ENCODE measurements around the gene CKLF. TPM values are rescaled to one million over a fixed set of nuclear protein-coding genes. Genes with fewer than 3 reads are reported as not detected.

Gene CKLF
- total RNA-seq, 1 experiment from 2014 or later, result 77.1 TPM

DNA sequence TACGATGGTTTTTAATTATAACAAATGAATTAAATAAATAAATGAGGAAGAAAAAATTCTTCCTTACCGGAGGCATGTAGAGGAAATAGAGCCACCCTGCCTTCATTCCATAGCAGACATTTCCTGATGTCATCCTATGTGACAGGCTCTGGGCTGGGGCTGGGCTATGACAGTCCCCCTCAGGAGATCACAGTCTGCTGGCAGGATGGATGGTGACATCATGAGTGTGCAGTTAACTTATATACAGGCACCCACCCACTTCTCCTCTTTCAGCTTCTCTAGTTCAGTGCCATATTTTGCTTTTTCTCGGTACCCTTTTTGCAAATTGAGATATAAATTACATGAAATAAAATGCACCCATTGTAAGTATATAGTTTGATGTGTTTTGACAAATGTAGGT lies 45.7 kb downstream of the CKLF start:
- no peak for TF ChIP-seq EZH2 (IDR thresholded peaks at IDR 0.05; ENCODE audit: low read depth)
- TF ChIP-seq, protein P1, sequence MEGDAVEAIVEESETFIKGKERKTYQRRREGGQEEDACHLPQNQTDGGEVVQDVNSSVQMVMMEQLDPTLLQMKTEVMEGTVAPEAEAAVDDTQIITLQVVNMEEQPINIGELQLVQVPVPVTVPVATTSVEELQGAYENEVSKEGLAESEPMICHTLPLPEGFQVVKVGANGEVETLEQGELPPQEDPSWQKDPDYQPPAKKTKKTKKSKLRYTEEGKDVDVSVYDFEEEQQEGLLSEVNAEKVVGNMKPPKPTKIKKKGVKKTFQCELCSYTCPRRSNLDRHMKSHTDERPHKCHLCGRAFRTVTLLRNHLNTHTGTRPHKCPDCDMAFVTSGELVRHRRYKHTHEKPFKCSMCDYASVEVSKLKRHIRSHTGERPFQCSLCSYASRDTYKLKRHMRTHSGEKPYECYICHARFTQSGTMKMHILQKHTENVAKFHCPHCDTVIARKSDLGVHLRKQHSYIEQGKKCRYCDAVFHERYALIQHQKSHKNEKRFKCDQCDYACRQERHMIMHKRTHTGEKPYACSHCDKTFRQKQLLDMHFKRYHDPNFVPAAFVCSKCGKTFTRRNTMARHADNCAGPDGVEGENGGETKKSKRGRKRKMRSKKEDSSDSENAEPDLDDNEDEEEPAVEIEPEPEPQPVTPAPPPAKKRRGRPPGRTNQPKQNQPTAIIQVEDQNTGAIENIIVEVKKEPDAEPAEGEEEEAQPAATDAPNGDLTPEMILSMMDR (conservative IDR thresholded peaks at IDR 0.05), result no peak
- H3K9me2 ChIP-seq (ENCODE audit: insufficient read depth), result no peaks in the 10 kb centered on the region
- H3K4me1 ChIP-seq (replicated peaks; ENCODE audit: insufficient read depth), result no peaks in the 10 kb centered on the region
- no peak overlapping the region for H2AFZ ChIP-seq
- no peak overlapping the region for H3K4me2 ChIP-seq
- ChIA-PET CTCF (no interaction called here), POLR2A (ENCODE audit: unreplicated experiment) (no interaction called here)
- BruUV-seq (replicated peaks), result no TSS peak
- no peaks in the 10 kb centered on the region for H3K36me3 ChIP-seq (ENCODE audit: low read depth)
- no peaks in the 10 kb centered on the region for H3F3A ChIP-seq (ENCODE audit: insufficient read depth, low read depth)
- intact Hi-C loops (cut with micrococcal nuclease; ENCODE audit: unreplicated experiment), result no loop called here
- no peaks in the 10 kb centered on the region for H4K20me1 ChIP-seq (ENCODE audit: insufficient read depth)
- DNase-seq, result no peak
- no peaks in the 10 kb centered on the region for H3K27me3 ChIP-seq (ENCODE audit: insufficient read depth, low read depth)
- H3K27ac ChIP-seq, result no peak overlapping the region
- no peaks in the 10 kb centered on the region for H3K79me2 ChIP-seq (ENCODE audit: low read depth)
- no peak overlapping the region for H3K4me3 ChIP-seq
- no peaks in the 10 kb centered on the region for H3K9me3 ChIP-seq (ENCODE audit: insufficient read depth, low read depth)

DNA sequence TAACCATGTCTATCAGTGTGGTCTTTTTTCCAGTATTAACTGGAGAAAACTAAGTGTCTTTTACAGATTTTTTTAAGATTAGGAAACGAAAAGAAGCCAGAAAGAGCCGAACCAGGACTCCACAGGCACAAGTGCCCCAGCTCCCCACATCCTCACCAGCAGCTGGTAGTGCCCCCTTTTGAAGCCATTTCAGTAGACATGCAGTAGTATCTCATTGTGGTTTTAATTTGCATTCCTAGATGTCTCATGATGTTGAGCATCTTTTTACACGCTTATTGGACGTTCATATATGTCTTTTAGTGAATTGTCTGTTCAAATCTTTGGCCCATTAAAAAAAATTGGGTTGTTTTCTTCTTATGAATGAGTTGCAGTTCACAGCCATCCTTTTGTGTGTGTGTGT lies 47.4 kb downstream of the CKLF start:
- Histone ChIP-seq H3K4me1 (replicated peaks; ENCODE audit: insufficient read depth) (peaks cover 5% of the 10 kb centered on the region; the same call in 1 of the 2 replicates), H3K4me2 (no peak overlapping the region), H3K79me2 (ENCODE audit: low read depth) (no peaks in the 10 kb centered on the region), H3K36me3 (ENCODE audit: low read depth) (no peaks in the 10 kb centered on the region), H3K9me3 (ENCODE audit: insufficient read depth, low read depth) (no peaks in the 10 kb centered on the region), H3K4me3 (no peak overlapping the region), H3K27me3 (ENCODE audit: insufficient read depth, low read depth) (no peaks in the 10 kb centered on the region), H3F3A (ENCODE audit: insufficient read depth, low read depth) (0 out of 2 replicates have a peak, but pooled peaks cover 4% of the 10 kb centered on the region), H3K9me2 (ENCODE audit: insufficient read depth) (no peaks in the 10 kb centered on the region), H2AFZ (no peak overlapping the region), H4K20me1 (ENCODE audit: insufficient read depth) (no peaks in the 10 kb centered on the region), H3K27ac (no peak overlapping the region)
- no TSS peak for BruUV-seq (replicated peaks)
- ChIA-PET POLR2A (ENCODE audit: unreplicated experiment) (no interaction called here), CTCF (no interaction called here)
- DNase-seq, result no peak
- no peak for TF ChIP-seq EZH2 (IDR thresholded peaks at IDR 0.05; ENCODE audit: low read depth)
- TF ChIP-seq, protein P1 (conservative IDR thresholded peaks at IDR 0.05), result no peak
- intact Hi-C loops (cut with micrococcal nuclease; ENCODE audit: unreplicated experiment), result loop anchor here (5.0 kb wide), 1 partner anchor 47 kb away; the partner anchor contains the start of genes CKLF and TK2

DNA sequence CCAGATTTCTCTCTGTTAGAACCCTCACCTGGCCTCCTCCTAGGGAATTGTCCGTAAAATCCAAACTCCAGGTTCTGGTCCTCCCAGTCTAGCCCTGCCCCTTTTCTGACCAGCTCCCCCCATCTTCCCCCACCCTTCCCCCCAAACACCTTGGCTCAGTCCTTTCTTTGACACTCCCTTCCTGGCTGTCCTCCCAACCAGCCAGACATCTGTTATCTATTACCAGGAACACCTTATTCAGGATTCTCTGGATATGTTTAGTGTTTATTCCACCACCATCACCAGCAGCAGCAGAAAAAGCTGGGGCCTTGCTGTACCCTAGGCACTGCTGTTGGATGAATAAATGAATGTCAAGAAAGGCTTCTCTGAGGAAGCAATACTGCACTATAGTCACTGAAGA lies 48.1 kb downstream of the CKLF start:
- Histone ChIP-seq H3K4me2 (no peak overlapping the region), H3K9me3 (ENCODE audit: insufficient read depth, low read depth) (no peaks in the 10 kb centered on the region), H3K27ac (no peak overlapping the region), H4K20me1 (ENCODE audit: insufficient read depth) (no peaks in the 10 kb centered on the region), H3K4me3 (no peak overlapping the region), H3K79me2 (ENCODE audit: low read depth) (no peaks in the 10 kb centered on the region), H3K4me1 (replicated peaks; ENCODE audit: insufficient read depth) (peaks cover 5% of the 10 kb centered on the region; the same call in 1 of the 2 replicates), H3K36me3 (ENCODE audit: low read depth) (no peaks in the 10 kb centered on the region), H3K27me3 (ENCODE audit: insufficient read depth, low read depth) (no peaks in the 10 kb centered on the region), H3K9me2 (ENCODE audit: insufficient read depth) (no peaks in the 10 kb centered on the region), H2AFZ (no peak overlapping the region), H3F3A (ENCODE audit: insufficient read depth, low read depth) (0 out of 2 replicates have a peak, but pooled peaks cover 4% of the 10 kb centered on the region)
- no TSS peak for BruUV-seq (replicated peaks)
- no peak for TF ChIP-seq EZH2 (IDR thresholded peaks at IDR 0.05; ENCODE audit: low read depth)
- TF ChIP-seq, protein P1 (conservative IDR thresholded peaks at IDR 0.05), result no peak
- CTCF ChIA-PET, result no interaction called here
- DNase-seq, result no peak
- POLR2A ChIA-PET (ENCODE audit: unreplicated experiment), result no interaction called here
- intact Hi-C loops (cut with micrococcal nuclease; ENCODE audit: unreplicated experiment), result loop anchor here (5.0 kb wide), 1 partner anchor 48 kb away; the partner anchor contains the start of genes CKLF and TK2

Measured in PC-9 (cell line).